ENCODE data around the gene GALNT2. TPM values are rescaled to one million over a fixed set of nuclear protein-coding genes. Genes with fewer than 3 reads are reported as not detected.

The GALNT2 gene
- total and polyA plus RNA-seq, 2 of the 13 experiments (the other 11 are each of a cell fraction or from before 2014, with no cell fraction given), result 39.3 to 39.6 TPM

DNA sequence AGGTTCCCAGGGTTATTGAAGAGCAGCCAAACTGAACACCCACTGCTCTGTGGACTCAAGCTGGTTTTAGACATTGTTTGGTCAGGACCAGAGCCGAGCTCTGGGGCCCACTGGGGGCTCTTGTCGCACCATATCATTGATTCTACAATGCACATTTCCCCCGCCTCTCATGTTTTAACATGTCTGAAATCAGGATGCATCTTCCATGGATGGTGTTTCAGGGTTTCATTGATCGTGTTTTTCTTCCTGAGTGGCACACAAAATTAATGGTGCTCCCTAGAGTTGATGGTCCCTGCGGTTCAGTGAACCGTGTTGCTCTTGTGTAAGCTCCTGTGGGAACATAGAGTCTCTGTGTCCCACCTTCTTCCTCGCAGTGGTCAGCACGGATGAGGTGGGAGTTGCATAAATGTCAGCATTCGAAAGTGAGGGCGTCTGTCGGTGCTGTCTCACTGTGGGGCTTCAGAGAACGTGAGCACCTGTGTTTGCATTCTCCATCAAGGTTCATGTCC, 38.3 kb downstream of the GALNT2 start (continued):
- TF ChIP-seq CREM (IDR thresholded peaks at IDR 0.05) (no peak), CREM (CRISPR knock-in tag; IDR thresholded peaks at IDR 0.05) (no peak), ZNF547 (CRISPR knock-in tag; IDR thresholded peaks at IDR 0.05) (0 out of 2 replicates have a peak, but pooled peaks have one; percentile 25), REXO4 (CRISPR knock-in tag; IDR thresholded peaks at IDR 0.05; ENCODE audit: borderline replicate concordance) (no peak), ZNF24 (IDR thresholded peaks at IDR 0.05) (no peak), KDM4B (CRISPR knock-in tag; IDR thresholded peaks at IDR 0.05) (0 out of 2 replicates have a peak, but pooled peaks have one; percentile 18), KLF15 (CRISPR knock-in tag; IDR thresholded peaks at IDR 0.05; ENCODE audit: borderline replicate concordance) (no peak), ZNF432 (CRISPR knock-in tag; IDR thresholded peaks at IDR 0.05; ENCODE audit: borderline replicate concordance) (no peak), SCMH1 (CRISPR knock-in tag; IDR thresholded peaks at IDR 0.05; ENCODE audit: borderline replicate concordance) (no peak), REL (CRISPR knock-in tag; conservative IDR thresholded peaks at IDR 0.05) (0 out of 2 replicates have a peak, but pooled peaks have one; percentile 44), ZNF333 (CRISPR knock-in tag; IDR thresholded peaks at IDR 0.05; ENCODE audit: borderline replicate concordance) (no peak)
- TF ChIP-seq, protein P1, sequence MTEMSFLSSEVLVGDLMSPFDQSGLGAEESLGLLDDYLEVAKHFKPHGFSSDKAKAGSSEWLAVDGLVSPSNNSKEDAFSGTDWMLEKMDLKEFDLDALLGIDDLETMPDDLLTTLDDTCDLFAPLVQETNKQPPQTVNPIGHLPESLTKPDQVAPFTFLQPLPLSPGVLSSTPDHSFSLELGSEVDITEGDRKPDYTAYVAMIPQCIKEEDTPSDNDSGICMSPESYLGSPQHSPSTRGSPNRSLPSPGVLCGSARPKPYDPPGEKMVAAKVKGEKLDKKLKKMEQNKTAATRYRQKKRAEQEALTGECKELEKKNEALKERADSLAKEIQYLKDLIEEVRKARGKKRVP (CRISPR knock-in tag; IDR thresholded peaks at IDR 0.05), result no peak
- TF ChIP-seq, protein P2, sequence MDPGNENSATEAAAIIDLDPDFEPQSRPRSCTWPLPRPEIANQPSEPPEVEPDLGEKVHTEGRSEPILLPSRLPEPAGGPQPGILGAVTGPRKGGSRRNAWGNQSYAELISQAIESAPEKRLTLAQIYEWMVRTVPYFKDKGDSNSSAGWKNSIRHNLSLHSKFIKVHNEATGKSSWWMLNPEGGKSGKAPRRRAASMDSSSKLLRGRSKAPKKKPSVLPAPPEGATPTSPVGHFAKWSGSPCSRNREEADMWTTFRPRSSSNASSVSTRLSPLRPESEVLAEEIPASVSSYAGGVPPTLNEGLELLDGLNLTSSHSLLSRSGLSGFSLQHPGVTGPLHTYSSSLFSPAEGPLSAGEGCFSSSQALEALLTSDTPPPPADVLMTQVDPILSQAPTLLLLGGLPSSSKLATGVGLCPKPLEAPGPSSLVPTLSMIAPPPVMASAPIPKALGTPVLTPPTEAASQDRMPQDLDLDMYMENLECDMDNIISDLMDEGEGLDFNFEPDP (CRISPR knock-in tag; conservative IDR thresholded peaks at IDR 0.05), result no peak
- TF ChIP-seq, protein P3, sequence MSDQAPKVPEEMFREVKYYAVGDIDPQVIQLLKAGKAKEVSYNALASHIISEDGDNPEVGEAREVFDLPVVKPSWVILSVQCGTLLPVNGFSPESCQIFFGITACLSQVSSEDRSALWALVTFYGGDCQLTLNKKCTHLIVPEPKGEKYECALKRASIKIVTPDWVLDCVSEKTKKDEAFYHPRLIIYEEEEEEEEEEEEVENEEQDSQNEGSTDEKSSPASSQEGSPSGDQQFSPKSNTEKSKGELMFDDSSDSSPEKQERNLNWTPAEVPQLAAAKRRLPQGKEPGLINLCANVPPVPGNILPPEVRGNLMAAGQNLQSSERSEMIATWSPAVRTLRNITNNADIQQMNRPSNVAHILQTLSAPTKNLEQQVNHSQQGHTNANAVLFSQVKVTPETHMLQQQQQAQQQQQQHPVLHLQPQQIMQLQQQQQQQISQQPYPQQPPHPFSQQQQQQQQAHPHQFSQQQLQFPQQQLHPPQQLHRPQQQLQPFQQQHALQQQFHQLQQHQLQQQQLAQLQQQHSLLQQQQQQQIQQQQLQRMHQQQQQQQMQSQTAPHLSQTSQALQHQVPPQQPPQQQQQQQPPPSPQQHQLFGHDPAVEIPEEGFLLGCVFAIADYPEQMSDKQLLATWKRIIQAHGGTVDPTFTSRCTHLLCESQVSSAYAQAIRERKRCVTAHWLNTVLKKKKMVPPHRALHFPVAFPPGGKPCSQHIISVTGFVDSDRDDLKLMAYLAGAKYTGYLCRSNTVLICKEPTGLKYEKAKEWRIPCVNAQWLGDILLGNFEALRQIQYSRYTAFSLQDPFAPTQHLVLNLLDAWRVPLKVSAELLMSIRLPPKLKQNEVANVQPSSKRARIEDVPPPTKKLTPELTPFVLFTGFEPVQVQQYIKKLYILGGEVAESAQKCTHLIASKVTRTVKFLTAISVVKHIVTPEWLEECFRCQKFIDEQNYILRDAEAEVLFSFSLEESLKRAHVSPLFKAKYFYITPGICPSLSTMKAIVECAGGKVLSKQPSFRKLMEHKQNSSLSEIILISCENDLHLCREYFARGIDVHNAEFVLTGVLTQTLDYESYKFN (CRISPR knock-in tag; conservative IDR thresholded peaks at IDR 0.05), result peak; percentile 55; the same call in 1 of the 2 replicates
- TF ChIP-seq, protein P4, sequence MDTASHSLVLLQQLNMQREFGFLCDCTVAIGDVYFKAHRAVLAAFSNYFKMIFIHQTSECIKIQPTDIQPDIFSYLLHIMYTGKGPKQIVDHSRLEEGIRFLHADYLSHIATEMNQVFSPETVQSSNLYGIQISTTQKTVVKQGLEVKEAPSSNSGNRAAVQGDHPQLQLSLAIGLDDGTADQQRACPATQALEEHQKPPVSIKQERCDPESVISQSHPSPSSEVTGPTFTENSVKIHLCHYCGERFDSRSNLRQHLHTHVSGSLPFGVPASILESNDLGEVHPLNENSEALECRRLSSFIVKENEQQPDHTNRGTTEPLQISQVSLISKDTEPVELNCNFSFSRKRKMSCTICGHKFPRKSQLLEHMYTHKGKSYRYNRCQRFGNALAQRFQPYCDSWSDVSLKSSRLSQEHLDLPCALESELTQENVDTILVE (CRISPR knock-in tag; IDR thresholded peaks at IDR 0.05), result no peak
- TF ChIP-seq, protein P5, sequence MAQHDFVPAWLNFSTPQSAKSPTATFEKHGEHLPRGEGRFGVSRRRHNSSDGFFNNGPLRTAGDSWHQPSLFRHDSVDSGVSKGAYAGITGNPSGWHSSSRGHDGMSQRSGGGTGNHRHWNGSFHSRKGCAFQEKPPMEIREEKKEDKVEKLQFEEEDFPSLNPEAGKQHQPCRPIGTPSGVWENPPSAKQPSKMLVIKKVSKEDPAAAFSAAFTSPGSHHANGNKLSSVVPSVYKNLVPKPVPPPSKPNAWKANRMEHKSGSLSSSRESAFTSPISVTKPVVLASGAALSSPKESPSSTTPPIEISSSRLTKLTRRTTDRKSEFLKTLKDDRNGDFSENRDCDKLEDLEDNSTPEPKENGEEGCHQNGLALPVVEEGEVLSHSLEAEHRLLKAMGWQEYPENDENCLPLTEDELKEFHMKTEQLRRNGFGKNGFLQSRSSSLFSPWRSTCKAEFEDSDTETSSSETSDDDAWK (CRISPR knock-in tag; IDR thresholded peaks at IDR 0.05), result no peak
- TF ChIP-seq, protein P6, sequence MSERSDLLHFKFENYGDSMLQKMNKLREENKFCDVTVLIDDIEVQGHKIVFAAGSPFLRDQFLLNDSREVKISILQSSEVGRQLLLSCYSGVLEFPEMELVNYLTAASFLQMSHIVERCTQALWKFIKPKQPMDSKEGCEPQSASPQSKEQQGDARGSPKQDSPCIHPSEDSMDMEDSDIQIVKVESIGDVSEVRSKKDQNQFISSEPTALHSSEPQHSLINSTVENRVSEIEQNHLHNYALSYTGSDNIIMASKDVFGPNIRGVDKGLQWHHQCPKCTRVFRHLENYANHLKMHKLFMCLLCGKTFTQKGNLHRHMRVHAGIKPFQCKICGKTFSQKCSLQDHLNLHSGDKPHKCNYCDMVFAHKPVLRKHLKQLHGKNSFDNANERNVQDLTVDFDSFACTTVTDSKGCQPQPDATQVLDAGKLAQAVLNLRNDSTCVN (CRISPR knock-in tag; IDR thresholded peaks at IDR 0.05; ENCODE audit: borderline replicate concordance), result no peak
- TF ChIP-seq, protein P7, sequence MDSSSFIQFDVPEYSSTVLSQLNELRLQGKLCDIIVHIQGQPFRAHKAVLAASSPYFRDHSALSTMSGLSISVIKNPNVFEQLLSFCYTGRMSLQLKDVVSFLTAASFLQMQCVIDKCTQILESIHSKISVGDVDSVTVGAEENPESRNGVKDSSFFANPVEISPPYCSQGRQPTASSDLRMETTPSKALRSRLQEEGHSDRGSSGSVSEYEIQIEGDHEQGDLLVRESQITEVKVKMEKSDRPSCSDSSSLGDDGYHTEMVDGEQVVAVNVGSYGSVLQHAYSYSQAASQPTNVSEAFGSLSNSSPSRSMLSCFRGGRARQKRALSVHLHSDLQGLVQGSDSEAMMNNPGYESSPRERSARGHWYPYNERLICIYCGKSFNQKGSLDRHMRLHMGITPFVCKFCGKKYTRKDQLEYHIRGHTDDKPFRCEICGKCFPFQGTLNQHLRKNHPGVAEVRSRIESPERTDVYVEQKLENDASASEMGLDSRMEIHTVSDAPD (CRISPR knock-in tag; IDR thresholded peaks at IDR 0.05), result no peak; the same call in 1 of the 2 replicates

All from HepG2 (cell line).